Suppressor macrophage treated with lipopolysaccharide for 4 hours (primary cell): ENCODE data around the gene CTIF.
A peak's percentile ranks its signal among the peaks of the same experiment; 100 is the strongest.

Experiments used
- DNase-seq: peaks from one replicate; pipeline ENCODE4 v3.0.0-alpha.2; 2020

The CTIF gene

GRCh38 chr18:48795696-48796095 is 256.9 kb downstream of the CTIF start:
- no peak for DNase-seq

GRCh38 chr18:48796491-48797205 is 257.8 kb downstream of the CTIF start:
- DNase-seq, result no peak

- no peak for DNase-seq
Measured at GRCh38 chr18:48797841-48798255, 259.0 kb downstream of the CTIF start.

GRCh38 chr18:48798334-48799245 is 259.8 kb downstream of the CTIF start:
- DNase-seq, result no peak

GRCh38 chr18:48799724-48800315 is 261.0 kb downstream of the CTIF start:
- no peak for DNase-seq

- DNase-seq, result no peak
Measured at GRCh38 chr18:48800466-48800865, 261.6 kb downstream of the CTIF start.

GRCh38 chr18:48800876-48801727 is 262.3 kb downstream of the CTIF start:
- DNase-seq, result peak; percentile 86

- no peak for DNase-seq
Measured at GRCh38 chr18:48801728-48802542, 263.1 kb downstream of the CTIF start.

GRCh38 chr18:48802543-48803290 is 263.9 kb downstream of the CTIF start:
- DNase-seq, result no peak

GRCh38 chr18:48803518-48803917 is 264.7 kb downstream of the CTIF start:
- DNase-seq, result no peak

- DNase-seq, result no peak
Measured at GRCh38 chr18:48803951-48804855, 265.4 kb downstream of the CTIF start.

- no peak for DNase-seq
Measured at GRCh38 chr18:48804856-48805610, 266.2 kb downstream of the CTIF start.

- no peak for DNase-seq
Measured at GRCh38 chr18:48805826-48806535, 267.1 kb downstream of the CTIF start.

- no peak for DNase-seq
Measured at GRCh38 chr18:48806551-48807261, 267.9 kb downstream of the CTIF start.

GRCh38 chr18:48808476-48808875 is 269.6 kb downstream of the CTIF start:
- no peak for DNase-seq

GRCh38 chr18:48809365-48809764 is 270.5 kb downstream of the CTIF start:
- DNase-seq, result no peak

GRCh38 chr18:48810805-48811204 is 272.0 kb downstream of the CTIF start:
- DNase-seq, result no peak

- no peak for DNase-seq
Measured at GRCh38 chr18:48811401-48811800, 272.6 kb downstream of the CTIF start.
